ENCODE results near the gene LIN52.

DNA sequence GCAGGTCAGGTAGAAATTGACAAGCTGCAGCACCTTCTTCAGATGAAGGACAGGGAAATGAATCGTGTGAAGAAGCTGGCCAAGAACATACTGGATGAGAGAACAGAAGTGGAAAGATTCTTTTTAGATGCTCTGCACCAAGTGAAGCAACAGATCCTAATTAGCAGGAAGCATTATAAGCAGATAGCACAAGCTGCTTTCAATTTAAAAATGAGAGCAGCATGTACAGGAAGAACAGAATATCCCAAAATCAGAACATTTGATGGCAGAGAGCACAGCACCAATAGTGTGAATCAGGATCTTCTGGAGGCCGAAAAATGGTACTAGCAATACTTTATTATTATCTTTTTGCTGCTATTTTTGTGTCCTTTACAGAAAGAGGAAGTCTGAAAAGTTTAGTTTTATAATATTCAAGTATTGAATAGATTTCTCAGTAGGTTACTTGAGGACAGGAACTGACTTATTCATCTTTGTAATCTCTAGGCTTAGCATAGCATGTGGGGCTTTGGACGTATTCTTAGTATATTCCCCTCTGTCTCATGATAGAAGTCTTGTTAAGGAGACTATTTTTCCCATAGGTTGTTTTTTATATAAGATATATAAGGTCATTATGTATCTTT lies 34.8 kb upstream of the LIN52 start:
- TF ChIP-seq EZH2 (IDR thresholded peaks at IDR 0.05; ENCODE audit: borderline replicate concordance, low read depth, low read length, poor library complexity, severe bottlenecking) (no peak), CTCF (conservative IDR thresholded peaks at IDR 0.05; ENCODE audit: low read depth, low read length) (no peak)

Measured in A673 (cell line).